Liver (tissue), 3 donors: ENCODE data around the gene R3HDML.

Experiments
- EGR1 ChIP-seq, 2 donors: IDR thresholded peaks; 2 replicates each; pipeline ENCODE4 v1.6.1; 2016 to 2018; ENCODE audit warnings: antibody characterized with exemption in 2 of 2, low read depth in 2 of 2
- GABPA ChIP-seq, 2 donors: IDR thresholded peaks in 1 of 2; conservative IDR thresholded peaks in 1 of 2; 2 replicates each; pipeline ENCODE4 v1.6.1; 2016; ENCODE audit warnings: antibody characterized with exemption in 2 of 2, mild to moderate bottlenecking in 1 of 2, moderate library complexity in 1 of 2
- HNF4A ChIP-seq, 2 donors: conservative IDR thresholded peaks; 2 replicates each; pipeline ENCODE4 v1.6.1; 2016; ENCODE audit warnings: antibody characterized with exemption in 2 of 2, mild to moderate bottlenecking in 2 of 2
- JUND ChIP-seq, 2 donors: IDR thresholded peaks; 2 replicates each; pipeline ENCODE4 v1.6.1; 2016; ENCODE audit warnings: antibody characterized with exemption in 2 of 2
- MAX ChIP-seq: IDR thresholded peaks from 2 replicates; pipeline ENCODE4 v1.6.1; 2016; ENCODE audit warnings: antibody characterized with exemption
- RAD21 ChIP-seq, 2 donors: IDR thresholded peaks; 2 replicates each; pipeline ENCODE4 v1.6.1; 2016; ENCODE audit warnings: antibody characterized with exemption in 2 of 2, mild to moderate bottlenecking in 2 of 2
- REST ChIP-seq: IDR thresholded peaks from 2 replicates; pipeline ENCODE4 v1.6.1; 2016; ENCODE audit warnings: antibody characterized with exemption, mild to moderate bottlenecking
- TAF1 ChIP-seq: conservative IDR thresholded peaks from 2 replicates; pipeline ENCODE4 v1.6.1; 2016; ENCODE audit warnings: antibody characterized with exemption, mild to moderate bottlenecking
- YY1 ChIP-seq: IDR thresholded peaks from 2 replicates; pipeline ENCODE4 v1.6.1; 2016; ENCODE audit warnings: antibody characterized with exemption, mild to moderate bottlenecking
- TF ChIP-seq, protein P1 (sequence below): fragments of 150-350 bp; IDR thresholded peaks from 2 replicates; pipeline ENCODE4 v1.5.1; 2017; ENCODE audit warnings: improper control_type of control experiment, low read depth, low read length; ENCODE audit not compliant: missing input control
- TF ChIP-seq, protein P2 (sequence below): IDR thresholded peaks from 2 replicates; pipeline ENCODE4 v1.6.1; 2016; ENCODE audit warnings: antibody characterized with exemption
- donor health status: healthy.
- donor health status: healthy.

DNA sequence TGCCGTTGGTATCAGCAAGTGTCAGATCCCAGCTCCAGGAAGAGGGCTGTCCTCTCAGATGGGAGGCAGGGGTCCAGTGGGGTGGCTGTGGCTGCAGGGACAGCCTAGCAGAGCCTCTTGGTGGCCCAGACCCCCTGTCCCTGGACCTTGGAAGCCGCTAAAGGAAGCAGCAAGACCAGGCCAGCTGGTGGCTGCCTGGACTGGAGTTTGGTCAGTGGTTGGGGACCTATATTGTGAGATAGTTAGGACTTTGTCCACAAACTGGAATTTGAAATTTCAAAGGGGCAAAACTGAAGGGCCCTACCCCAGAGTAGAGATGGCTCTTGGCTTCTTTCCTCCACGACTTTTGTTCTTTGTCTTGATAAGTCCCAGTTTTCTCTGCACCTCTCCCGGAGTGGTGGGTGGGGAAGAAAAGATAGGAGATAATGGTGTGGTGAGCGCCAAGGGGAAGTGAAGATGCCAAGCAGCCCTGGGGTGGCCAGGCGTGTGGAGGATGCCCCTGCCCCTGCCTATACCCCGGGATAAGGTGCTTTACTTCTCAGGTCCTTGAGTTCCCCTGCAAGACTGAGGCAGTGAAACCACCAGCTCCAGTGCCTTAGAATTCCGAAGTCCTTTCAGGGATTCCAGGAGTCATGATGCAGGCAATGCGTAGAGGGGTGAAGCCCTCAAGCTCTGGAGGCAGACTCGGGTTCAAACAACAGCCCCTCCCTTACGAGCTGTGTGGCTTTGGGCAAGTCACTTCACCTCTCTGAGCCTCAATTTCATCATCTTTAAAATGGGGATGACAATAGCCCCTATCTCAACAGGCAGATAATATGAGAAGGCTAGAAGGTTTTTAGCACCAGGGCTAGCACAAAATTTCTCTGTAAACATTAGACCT, 58.9 kb downstream of the R3HDML start:
- TF ChIP-seq REST (no peak), MAX (no peak), GABPA (IDR thresholded peaks at IDR 0.05 in 1 of 2, conservative IDR thresholded peaks at IDR 0.05 in 1 of 2) (no peak), TAF1 (peak; percentile 49), HNF4A (conservative IDR thresholded peaks at IDR 0.05) (peak; percentile 67 to 85), JUND (IDR thresholded peaks at IDR 0.05) (peak in 1 of 2 donors; percentile 15), RAD21 (IDR thresholded peaks at IDR 0.05) (peak in 1 of 2 donors; percentile 14), YY1 (no peak), EGR1 (IDR thresholded peaks at IDR 0.05; ENCODE audit: low read depth in 2 of 2) (no peak)
- TF ChIP-seq, protein P1, sequence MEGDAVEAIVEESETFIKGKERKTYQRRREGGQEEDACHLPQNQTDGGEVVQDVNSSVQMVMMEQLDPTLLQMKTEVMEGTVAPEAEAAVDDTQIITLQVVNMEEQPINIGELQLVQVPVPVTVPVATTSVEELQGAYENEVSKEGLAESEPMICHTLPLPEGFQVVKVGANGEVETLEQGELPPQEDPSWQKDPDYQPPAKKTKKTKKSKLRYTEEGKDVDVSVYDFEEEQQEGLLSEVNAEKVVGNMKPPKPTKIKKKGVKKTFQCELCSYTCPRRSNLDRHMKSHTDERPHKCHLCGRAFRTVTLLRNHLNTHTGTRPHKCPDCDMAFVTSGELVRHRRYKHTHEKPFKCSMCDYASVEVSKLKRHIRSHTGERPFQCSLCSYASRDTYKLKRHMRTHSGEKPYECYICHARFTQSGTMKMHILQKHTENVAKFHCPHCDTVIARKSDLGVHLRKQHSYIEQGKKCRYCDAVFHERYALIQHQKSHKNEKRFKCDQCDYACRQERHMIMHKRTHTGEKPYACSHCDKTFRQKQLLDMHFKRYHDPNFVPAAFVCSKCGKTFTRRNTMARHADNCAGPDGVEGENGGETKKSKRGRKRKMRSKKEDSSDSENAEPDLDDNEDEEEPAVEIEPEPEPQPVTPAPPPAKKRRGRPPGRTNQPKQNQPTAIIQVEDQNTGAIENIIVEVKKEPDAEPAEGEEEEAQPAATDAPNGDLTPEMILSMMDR, result no peak
- TF ChIP-seq, protein P2, sequence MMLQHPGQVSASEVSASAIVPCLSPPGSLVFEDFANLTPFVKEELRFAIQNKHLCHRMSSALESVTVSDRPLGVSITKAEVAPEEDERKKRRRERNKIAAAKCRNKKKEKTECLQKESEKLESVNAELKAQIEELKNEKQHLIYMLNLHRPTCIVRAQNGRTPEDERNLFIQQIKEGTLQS, result no peak
